ENCODE measurements around the gene HERC2.

DNA sequence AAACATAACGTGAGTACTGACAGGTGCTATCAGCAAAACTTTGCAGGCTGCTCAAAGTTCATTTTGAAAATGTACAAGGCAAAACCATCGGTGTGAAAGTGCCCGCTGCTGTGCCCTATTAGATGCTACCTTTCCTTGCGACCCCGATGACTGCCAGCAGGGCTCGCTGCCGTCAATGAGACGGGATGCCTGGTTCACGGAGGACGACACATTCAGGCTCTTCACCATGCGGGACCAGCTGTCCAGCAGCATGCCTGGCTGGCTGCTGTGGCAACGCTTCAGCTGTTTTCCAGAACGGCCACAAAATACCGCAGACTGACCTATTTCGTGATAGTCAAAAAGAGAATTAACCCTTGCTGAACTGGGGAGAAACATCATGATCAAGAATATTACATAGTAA lies 130.1 kb downstream of the HERC2 start:
- TF ChIP-seq, protein P1, sequence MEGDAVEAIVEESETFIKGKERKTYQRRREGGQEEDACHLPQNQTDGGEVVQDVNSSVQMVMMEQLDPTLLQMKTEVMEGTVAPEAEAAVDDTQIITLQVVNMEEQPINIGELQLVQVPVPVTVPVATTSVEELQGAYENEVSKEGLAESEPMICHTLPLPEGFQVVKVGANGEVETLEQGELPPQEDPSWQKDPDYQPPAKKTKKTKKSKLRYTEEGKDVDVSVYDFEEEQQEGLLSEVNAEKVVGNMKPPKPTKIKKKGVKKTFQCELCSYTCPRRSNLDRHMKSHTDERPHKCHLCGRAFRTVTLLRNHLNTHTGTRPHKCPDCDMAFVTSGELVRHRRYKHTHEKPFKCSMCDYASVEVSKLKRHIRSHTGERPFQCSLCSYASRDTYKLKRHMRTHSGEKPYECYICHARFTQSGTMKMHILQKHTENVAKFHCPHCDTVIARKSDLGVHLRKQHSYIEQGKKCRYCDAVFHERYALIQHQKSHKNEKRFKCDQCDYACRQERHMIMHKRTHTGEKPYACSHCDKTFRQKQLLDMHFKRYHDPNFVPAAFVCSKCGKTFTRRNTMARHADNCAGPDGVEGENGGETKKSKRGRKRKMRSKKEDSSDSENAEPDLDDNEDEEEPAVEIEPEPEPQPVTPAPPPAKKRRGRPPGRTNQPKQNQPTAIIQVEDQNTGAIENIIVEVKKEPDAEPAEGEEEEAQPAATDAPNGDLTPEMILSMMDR (IDR thresholded peaks at IDR 0.05): peak in 1 of 6 experiments; percentile 1
- TF ChIP-seq POLR2A (IDR thresholded peaks at IDR 0.05): no peak
